AG08395 (cell line): ENCODE data around the gene CASKIN1.
"Not testable (repeated sequence)": the region's sequence is repeated elsewhere in the genome, so short reads cannot be mapped to it uniquely, and the experiment has no call there.

Source experiments
- DNase-seq: peaks from one replicate; pipeline ENCODE4 v3.0.0; 2012; ENCODE audit warnings: mixed read lengths, low spot score

Gene CASKIN1

GRCh38 chr16:2155091-2155950 is 41.1 kb downstream of the CASKIN1 start, which contains the start of gene TRAF7:
TSS of gene TRAF7 (plus strand) at chr16:2155782. CDS start at chr16:2163921, 8,139 bp downstream.
- peak; percentile 99 for DNase-seq

GRCh38 chr16:2154533-2155090 is 41.8 kb downstream of the CASKIN1 start:
- DNase-seq = no peak

GRCh38 chr16:2152695-2153506 is 43.5 kb downstream of the CASKIN1 start:
- DNase-seq = no peak

- no peak for DNase-seq
These were observed 45.0 kb downstream of the CASKIN1 start for GRCh38 chr16:2151188-2152091.

DNA sequence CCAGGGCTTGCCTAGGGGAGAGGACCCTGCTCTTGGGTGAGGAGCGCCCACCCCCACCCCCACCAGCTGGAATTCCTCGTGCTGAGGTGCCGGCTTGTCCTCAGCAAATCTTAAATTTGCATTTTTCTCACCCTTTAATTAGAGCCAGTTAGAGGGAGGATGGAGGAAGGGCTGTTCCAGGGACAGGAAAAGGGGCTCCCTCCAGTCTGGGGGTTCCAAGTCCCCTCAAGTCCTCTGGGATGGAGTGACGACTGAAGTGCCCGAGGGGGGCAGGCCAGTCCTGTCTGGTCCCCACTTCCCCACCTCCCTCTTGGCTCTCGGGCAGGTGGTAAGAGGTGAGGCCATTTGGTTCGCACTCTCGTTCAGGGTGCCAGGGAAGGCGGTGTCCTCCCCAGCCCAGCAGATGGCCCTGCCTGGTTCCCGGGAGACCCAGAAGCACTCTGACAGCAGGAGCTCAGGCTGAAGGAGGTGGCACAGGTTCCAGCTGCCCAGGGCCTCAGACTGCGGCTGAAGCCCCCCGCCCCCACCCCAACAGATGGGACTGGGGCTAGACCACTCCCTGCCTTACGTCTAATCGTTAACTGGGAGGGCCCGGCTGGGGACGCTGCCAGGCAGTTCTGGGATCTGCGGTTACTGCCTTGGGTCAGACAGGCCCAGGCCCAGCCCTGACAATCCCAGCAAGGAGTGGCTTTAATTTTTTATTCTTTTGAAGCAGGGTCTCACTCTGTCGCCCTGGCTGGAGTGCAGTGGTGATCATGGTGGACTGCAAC is 45.8 kb downstream of the CASKIN1 start:
- no peak for DNase-seq

- DNase-seq = no peak
These were observed 46.6 kb downstream of the CASKIN1 start for GRCh38 chr16:2149630-2150417.

- DNase-seq = no peak
These were observed 47.4 kb downstream of the CASKIN1 start for GRCh38 chr16:2148714-2149629.

GRCh38 chr16:2147981-2148671 is 48.3 kb downstream of the CASKIN1 start, which contains the start of gene RAB26:
TSS of gene RAB26 (plus strand) at chr16:2148625. CDS start at chr16:2148784, 159 bp downstream.
- DNase-seq = peak; percentile 73

GRCh38 chr16:2147378-2147777 is 49.0 kb downstream of the CASKIN1 start:
- no peak for DNase-seq

- no peak for DNase-seq
These were observed 50.6 kb downstream of the CASKIN1 start for GRCh38 chr16:2145843-2146242.

DNA sequence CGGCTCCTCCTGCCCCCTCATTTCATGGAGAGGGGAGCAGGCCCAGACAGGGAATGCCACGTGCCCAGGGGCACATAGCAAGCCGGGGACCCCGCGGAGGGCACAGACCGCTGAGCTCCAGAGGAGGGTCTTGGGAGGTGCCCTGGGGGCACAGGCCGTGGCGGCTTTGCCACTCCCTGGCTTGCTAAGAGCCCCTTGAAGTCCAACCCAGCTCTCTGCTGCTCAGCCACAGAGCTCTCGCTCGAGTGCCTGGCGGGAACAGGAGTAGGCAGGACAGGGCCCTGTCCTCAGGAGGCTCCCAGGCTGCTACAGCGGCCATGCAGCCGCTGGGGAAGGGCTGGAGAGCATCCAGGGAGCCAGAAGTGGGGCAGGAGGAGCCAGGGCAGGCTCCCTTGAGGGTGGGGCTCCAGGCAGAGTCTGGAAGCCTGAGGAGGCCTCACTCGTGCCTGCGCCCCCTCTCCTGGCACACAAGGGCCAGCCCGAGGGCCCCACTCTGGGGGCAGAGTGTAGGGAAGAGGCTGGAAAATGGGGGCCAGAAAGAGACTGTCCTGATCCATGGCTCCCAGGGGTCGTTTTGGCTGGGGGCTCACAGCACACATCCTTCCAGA is 52.4 kb downstream of the CASKIN1 start:
- no peak for DNase-seq

DNA sequence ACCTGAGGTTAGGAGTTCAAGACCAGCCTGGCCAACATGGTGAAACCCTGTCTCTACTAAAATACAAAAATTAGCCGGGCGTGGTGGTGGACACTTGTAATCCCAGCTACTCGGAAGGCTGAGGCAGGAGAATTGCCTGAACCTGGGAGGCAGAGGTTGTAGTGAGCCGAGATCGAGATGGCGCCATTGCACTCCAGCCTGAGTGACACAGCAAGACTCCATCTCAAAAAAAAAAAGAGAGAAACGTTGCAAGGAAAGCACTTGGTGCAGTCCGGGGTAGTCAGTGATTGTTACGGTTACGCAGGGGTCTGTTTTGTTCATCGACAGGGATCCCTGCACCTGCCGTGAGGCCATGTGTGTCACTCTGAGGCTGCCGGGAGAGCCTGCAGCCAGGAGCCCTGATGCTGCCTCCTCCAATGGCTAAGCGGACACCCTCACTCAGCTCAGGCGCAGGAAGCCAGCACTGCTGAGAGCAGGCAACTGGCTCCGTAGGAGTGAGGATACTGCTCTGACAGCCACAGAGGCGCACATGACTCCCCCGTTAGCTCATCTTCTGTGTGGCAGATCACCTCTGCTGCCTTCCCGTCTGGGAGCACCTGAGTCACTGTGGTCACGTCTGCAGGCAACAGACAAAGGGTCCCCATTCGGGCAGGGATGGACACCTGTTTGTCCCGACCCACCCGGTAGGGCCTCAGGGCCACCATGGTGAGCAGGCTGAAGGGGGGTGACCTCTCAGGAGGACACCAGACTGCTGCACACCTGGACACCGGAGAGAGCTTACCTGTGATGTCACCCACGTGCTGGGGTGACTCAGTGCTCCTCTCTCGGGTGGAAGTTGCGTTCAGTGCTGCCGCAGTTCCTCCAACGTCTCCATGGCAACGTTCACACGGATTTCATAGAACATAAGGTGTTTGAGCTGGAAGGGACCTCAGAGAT is 53.2 kb downstream of the CASKIN1 start:
- DNase-seq = no peak

DNA sequence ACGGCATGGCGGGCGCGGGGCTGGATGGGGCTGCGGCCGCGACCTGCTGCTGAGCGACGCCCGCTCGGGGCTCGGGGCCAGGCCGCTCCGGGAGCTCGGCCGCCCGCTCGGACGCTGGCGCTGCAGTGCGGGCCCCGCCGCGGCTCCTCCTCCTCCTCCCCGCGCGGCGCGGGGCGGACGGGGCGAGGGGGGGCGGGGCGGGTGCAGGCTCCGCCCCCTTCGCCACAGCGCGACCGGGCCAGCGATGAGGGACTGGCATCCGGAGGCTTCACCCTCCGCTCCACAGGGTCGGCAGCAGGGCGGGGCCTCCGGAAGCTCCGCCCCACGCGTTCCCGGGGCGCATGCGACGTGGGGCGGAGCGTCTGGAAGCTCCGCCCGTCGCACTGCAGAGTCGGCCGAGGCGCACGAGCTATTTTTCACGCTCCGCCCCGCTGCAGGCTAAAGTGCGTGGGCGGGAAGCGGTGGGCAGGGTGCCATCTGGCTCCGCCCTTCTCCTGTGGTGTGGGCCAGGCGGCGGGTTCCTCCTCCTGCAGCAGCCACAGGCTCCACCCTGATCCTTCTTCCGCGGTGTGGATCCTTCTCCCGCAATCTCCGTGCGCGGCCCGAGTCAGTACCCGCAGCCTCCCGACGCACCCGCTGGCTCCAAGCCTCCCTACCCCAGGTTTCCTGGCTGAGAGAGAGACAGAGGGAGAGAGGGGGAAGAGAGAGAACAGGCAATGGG is 60.5 kb downstream of the CASKIN1 start, which contains the start of gene PKD1:
Gene PKD1, minus strand, starts transcription at position 129 of the 721 bp plus-strand sequence. CDS start 209 bp downstream, outside the sequence.
- peak; percentile 34 for DNase-seq

GRCh38 chr16:2135071-2135470 is 61.3 kb downstream of the CASKIN1 start:
- DNase-seq = not testable (repeated sequence)

- DNase-seq = not testable (repeated sequence)
These were observed 62.6 kb downstream of the CASKIN1 start for GRCh38 chr16:2133797-2134196.
